GM12892 (cell line): ENCODE data around the gene MCC.
A peak's percentile ranks its signal among the peaks of the same experiment; 100 is the strongest.

Source experiments
- DNase-seq: peaks from one replicate; pipeline ENCODE4 v3.0.0; 2011; ENCODE audit not compliant: insufficient read length
- FAIRE-seq: peaks from 2 replicates; lab custom pipeline; 2011; peaks lifted over from hg19 to GRCh38; lab: Jason Lieb, UNC
- POLR2A ChIP-seq: IDR thresholded peaks from 2 replicates; pipeline ENCODE4 v1.6.1; 2011; ENCODE audit warnings: low read depth, low read length, control low read depth
- POLR2AphosphoS5 ChIP-seq: IDR thresholded peaks from 2 replicates; pipeline ENCODE4 v1.6.1; 2011; ENCODE audit warnings: low read depth, low read length, control low read depth
- TAF1 ChIP-seq: IDR thresholded peaks from 2 replicates; pipeline ENCODE4 v1.6.1; 2011; ENCODE audit warnings: low read depth, mild to moderate bottlenecking, control low read depth, low read length, borderline replicate concordance

The MCC gene

GRCh38 chr5:113513384-113514288 is 25.4 kb upstream of the MCC start, which contains the start of gene YTHDC2:
YTHDC2 (plus strand) TSS chr5:113513694; CDS start chr5:113513896, 202 bp downstream.
- TF ChIP-seq POLR2A (peak; percentile 93), POLR2AphosphoS5 (peak; percentile 90), TAF1 (peak; percentile 89)
- DNase-seq (peak; percentile 51), FAIRE-seq (peak; percentile 99)

GRCh38 chr5:113512341-113512740 is 24.1 kb upstream of the MCC start:
- DNase-seq (no peak), FAIRE-seq (no peak)
- TF ChIP-seq TAF1 (no peak), POLR2A (no peak), POLR2AphosphoS5 (no peak)

- FAIRE-seq (peak; percentile 90), DNase-seq (no peak)
- TF ChIP-seq POLR2A (no peak), TAF1 (no peak), POLR2AphosphoS5 (no peak)
These were observed 22.7 kb upstream of the MCC start for GRCh38 chr5:113510836-113511451.

- no peak for TF ChIP-seq TAF1
- no peak for DNase-seq
- FAIRE-seq: no peak
These were observed 20.5 kb upstream of the MCC start for GRCh38 chr5:113508756-113509155.

GRCh38 chr5:113507601-113508000 is 19.3 kb upstream of the MCC start:
- FAIRE-seq: no peak
- no peak for DNase-seq
- no peak for TF ChIP-seq TAF1
- no peak for TF ChIP-seq POLR2A
- no peak for TF ChIP-seq POLR2AphosphoS5

GRCh38 chr5:113505181-113505580 is 16.9 kb upstream of the MCC start:
- DNase-seq (no peak), FAIRE-seq (no peak)
- TF ChIP-seq POLR2A (no peak), TAF1 (no peak), POLR2AphosphoS5 (no peak)

- DNase-seq: no peak
- TF ChIP-seq TAF1 (no peak), POLR2A (no peak)
- no peak for FAIRE-seq
These were observed 14.9 kb upstream of the MCC start for GRCh38 chr5:113503146-113503545.

GRCh38 chr5:113502073-113502472 is 13.8 kb upstream of the MCC start:
- FAIRE-seq: no peak
- no peak for DNase-seq
- TF ChIP-seq POLR2A: no peak
- TF ChIP-seq POLR2AphosphoS5: no peak
- no peak for TF ChIP-seq TAF1

GRCh38 chr5:113495422-113495841 is 7.2 kb upstream of the MCC start:
- TF ChIP-seq TAF1 (no peak), POLR2A (no peak), POLR2AphosphoS5 (no peak)
- DNase-seq (no peak), FAIRE-seq (no peak)

- DNase-seq (no peak), FAIRE-seq (no peak)
- TF ChIP-seq POLR2A (no peak), POLR2AphosphoS5 (no peak), TAF1 (no peak)
These were observed 5.2 kb upstream of the MCC start for GRCh38 chr5:113493446-113493845.

GRCh38 chr5:113491022-113491421 is 2.8 kb upstream of the MCC start:
- FAIRE-seq (no peak), DNase-seq (no peak)
- TF ChIP-seq TAF1 (no peak), POLR2AphosphoS5 (no peak), POLR2A (no peak)

GRCh38 chr5:113490317-113490716 is 2.1 kb upstream of the MCC start:
- FAIRE-seq: no peak
- TF ChIP-seq POLR2A (no peak), TAF1 (no peak), POLR2AphosphoS5 (no peak)

More at GRCh38 chr5:113490317-113490716, 2.1 kb upstream of the MCC start:
- no peak for DNase-seq
